Spleen (tissue), 7 donors: ENCODE measurements around the gene OR2AE1.

Source experiments
- POLR2AphosphoS5 ChIP-seq, 3 donors: sonication (generic); formaldehyde crosslinking; IDR thresholded peaks; one replicate each; pipeline ENCODE4 v1.5.1; 2017; ENCODE audit warnings: antibody characterized with exemption in 3 of 3
- TF ChIP-seq, protein P1 (sequence below), 11 experiments: fragments of 200-600 bp in 7 of 11; fragments of 450-650 bp in 4 of 11; sonication (generic) in 4 of 11; IDR thresholded peaks in 8 of 11; conservative IDR thresholded peaks in 3 of 11; 1 replicate in 7 of 11; 2 replicates in 4 of 11; pipeline versions ENCODE4 v1.4.0 to v1.8.0; 2016 to 2021; ENCODE audit warnings: antibody characterized with exemption in 11 of 11, inconsistent platforms in 4 of 11, mild to moderate bottlenecking in 1 of 11
- donor health status: DM: no; HTN: no; CAD: no; lungs with moderate emphysema.
- donor health status: DM: no; HTN: no; CAD: no.
- donor health status: DM: no; HTN: no; CAD: no.

DNA sequence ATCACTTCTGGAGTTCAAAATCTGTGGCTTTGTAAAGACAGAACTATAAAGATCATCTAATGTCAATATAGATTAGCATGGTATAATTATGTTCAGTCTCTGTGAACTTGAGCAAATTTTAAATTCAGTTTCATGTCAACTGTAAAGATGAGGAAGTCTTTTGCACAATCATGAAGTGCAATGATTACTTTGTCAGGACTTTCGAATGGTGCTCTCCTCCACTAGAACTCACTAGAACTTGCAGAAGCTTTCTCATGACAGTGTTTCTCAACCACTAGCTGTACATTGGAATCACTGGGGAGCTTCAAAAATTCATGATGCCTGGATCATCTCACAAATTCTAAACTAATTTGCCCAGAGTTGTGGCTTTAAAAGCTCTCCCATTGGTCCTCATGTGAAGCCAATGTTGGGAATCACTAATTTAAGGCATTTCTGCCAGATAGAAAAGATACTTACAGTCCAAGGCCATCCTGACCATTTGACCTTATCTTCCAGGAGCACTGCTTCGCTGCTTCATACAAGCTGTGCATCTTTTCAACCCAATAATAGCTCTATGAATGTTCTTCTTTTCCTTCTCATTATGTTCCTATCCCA lies 12.9 kb downstream of the OR2AE1 start:
- TF ChIP-seq, protein P1, sequence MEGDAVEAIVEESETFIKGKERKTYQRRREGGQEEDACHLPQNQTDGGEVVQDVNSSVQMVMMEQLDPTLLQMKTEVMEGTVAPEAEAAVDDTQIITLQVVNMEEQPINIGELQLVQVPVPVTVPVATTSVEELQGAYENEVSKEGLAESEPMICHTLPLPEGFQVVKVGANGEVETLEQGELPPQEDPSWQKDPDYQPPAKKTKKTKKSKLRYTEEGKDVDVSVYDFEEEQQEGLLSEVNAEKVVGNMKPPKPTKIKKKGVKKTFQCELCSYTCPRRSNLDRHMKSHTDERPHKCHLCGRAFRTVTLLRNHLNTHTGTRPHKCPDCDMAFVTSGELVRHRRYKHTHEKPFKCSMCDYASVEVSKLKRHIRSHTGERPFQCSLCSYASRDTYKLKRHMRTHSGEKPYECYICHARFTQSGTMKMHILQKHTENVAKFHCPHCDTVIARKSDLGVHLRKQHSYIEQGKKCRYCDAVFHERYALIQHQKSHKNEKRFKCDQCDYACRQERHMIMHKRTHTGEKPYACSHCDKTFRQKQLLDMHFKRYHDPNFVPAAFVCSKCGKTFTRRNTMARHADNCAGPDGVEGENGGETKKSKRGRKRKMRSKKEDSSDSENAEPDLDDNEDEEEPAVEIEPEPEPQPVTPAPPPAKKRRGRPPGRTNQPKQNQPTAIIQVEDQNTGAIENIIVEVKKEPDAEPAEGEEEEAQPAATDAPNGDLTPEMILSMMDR (IDR thresholded peaks at IDR 0.05 in 8 of 11, conservative IDR thresholded peaks at IDR 0.05 in 3 of 11), result no peak
- no peak for TF ChIP-seq POLR2AphosphoS5 (IDR thresholded peaks at IDR 0.05)
